GM19372 (cell line): ENCODE results near the gene RPRM.
"Not testable (repeated sequence)": the region's sequence is repeated elsewhere in the genome, so short reads cannot be mapped to it uniquely, and the experiment has no call there.

Source experiments
- ATAC-seq: cut with Tn5 transposase; IDR thresholded peaks from one replicate; pipeline ENCODE4 v1.9.1; 2021; ENCODE audit warnings: mild to moderate bottlenecking, low read depth, moderate library complexity; ENCODE audit not compliant: unreplicated experiment

Gene RPRM

GRCh38 chr2:153462338-153462859 is 16.2 kb downstream of the RPRM start:
- ATAC-seq, result no peak

GRCh38 chr2:153461453-153461852 is 17.1 kb downstream of the RPRM start:
- ATAC-seq, result no peak

- no peak for ATAC-seq
Measured at GRCh38 chr2:153455861-153456260, 22.7 kb downstream of the RPRM start.

- ATAC-seq, result no peak
Measured at GRCh38 chr2:153455403-153455802, 23.2 kb downstream of the RPRM start.

GRCh38 chr2:153451611-153452010 is 27.0 kb downstream of the RPRM start:
- ATAC-seq, result no peak

GRCh38 chr2:153443106-153443505 is 35.5 kb downstream of the RPRM start:
- ATAC-seq, result no peak

GRCh38 chr2:153442616-153443015 is 35.9 kb downstream of the RPRM start:
- ATAC-seq, result not testable (repeated sequence)

- not testable (repeated sequence) for ATAC-seq
Measured at GRCh38 chr2:153440090-153440489, 38.5 kb downstream of the RPRM start.

GRCh38 chr2:153433403-153433802 is 45.2 kb downstream of the RPRM start:
- ATAC-seq, result no peak

- ATAC-seq, result no peak
Measured at GRCh38 chr2:153432381-153432780, 46.2 kb downstream of the RPRM start.

GRCh38 chr2:153431114-153431513 is 47.4 kb downstream of the RPRM start:
- no peak for ATAC-seq
